Measurements from ENCODE around the gene DAB2IP.

GRCh38 chr9:121637713-121638220 lies 13.7 kb upstream of the DAB2IP start:
- TF ChIP-seq, protein P1, sequence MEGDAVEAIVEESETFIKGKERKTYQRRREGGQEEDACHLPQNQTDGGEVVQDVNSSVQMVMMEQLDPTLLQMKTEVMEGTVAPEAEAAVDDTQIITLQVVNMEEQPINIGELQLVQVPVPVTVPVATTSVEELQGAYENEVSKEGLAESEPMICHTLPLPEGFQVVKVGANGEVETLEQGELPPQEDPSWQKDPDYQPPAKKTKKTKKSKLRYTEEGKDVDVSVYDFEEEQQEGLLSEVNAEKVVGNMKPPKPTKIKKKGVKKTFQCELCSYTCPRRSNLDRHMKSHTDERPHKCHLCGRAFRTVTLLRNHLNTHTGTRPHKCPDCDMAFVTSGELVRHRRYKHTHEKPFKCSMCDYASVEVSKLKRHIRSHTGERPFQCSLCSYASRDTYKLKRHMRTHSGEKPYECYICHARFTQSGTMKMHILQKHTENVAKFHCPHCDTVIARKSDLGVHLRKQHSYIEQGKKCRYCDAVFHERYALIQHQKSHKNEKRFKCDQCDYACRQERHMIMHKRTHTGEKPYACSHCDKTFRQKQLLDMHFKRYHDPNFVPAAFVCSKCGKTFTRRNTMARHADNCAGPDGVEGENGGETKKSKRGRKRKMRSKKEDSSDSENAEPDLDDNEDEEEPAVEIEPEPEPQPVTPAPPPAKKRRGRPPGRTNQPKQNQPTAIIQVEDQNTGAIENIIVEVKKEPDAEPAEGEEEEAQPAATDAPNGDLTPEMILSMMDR (optimal IDR thresholded peaks at IDR 0.05 in 1 of 3, IDR thresholded peaks at IDR 0.05 in 1 of 3, conservative IDR thresholded peaks at IDR 0.05 in 1 of 3; ENCODE audit: extremely low read depth in 1 of 3, insufficient read depth in 2 of 3, low read length in 3 of 3): no peak
- no peak for TF ChIP-seq EZH2 (IDR thresholded peaks at IDR 0.05; ENCODE audit: low read length)
